DND-41 (cell line): ENCODE data around the gene UBE2E1.

ENCODE experiments used
- EZH2 ChIP-seq: IDR thresholded peaks from 3 replicates; pipeline ENCODE4 v1.6.1; 2012; ENCODE audit warnings: borderline replicate concordance, low read depth, mild to moderate bottlenecking, moderate library complexity, low read length, inconsistent platforms; ENCODE audit not compliant: severe bottlenecking
- TF ChIP-seq, protein P1 (sequence below): IDR thresholded peaks from 2 replicates; pipeline ENCODE4 v1.5.1; 2012; ENCODE audit warnings: borderline replicate concordance, low read length, moderate library complexity, mild to moderate bottlenecking; ENCODE audit not compliant: poor library complexity, severe bottlenecking; ENCODE audit errors: extremely low read depth

DNA sequence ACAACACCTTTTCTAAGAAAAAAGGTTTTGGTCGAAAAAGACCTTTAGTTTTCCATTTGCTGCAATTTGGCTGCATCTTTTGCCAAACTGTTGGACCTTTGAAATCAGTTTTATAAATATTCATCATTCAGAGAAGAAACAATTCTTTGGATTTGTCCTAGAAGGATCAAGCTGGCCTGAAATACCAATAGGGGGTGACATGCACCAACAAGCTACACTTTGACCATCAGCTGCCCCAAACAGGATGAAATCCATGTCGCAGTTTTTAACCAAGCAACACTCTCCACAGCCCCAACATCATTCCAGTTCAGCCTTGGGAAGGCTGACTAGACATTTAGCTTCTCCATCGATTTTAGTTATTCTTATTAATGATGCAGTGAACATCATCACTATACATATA, 121.0 kb downstream of the UBE2E1 start:
- no peak for TF ChIP-seq EZH2
- TF ChIP-seq, protein P1, sequence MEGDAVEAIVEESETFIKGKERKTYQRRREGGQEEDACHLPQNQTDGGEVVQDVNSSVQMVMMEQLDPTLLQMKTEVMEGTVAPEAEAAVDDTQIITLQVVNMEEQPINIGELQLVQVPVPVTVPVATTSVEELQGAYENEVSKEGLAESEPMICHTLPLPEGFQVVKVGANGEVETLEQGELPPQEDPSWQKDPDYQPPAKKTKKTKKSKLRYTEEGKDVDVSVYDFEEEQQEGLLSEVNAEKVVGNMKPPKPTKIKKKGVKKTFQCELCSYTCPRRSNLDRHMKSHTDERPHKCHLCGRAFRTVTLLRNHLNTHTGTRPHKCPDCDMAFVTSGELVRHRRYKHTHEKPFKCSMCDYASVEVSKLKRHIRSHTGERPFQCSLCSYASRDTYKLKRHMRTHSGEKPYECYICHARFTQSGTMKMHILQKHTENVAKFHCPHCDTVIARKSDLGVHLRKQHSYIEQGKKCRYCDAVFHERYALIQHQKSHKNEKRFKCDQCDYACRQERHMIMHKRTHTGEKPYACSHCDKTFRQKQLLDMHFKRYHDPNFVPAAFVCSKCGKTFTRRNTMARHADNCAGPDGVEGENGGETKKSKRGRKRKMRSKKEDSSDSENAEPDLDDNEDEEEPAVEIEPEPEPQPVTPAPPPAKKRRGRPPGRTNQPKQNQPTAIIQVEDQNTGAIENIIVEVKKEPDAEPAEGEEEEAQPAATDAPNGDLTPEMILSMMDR = no peak
